Endometrial microvascular endothelial cells (primary cell): Measurements from ENCODE around the gene EHD3. TPM values are rescaled to one million over a fixed set of nuclear protein-coding genes. Genes with fewer than 3 reads are reported as not detected.

Source experiments
- in situ Hi-C: cut with HindIII; loops from 2 replicates; pipeline ENCODE4 v1.10.0; 2017; ENCODE audit warnings: low sequenced_read_pairs, low pct_unique_long_range_greater_than_20kb; ENCODE audit errors: inconsistent ontology term
- total RNA-seq: library from RNA; depleted of rRNA; stranded (reverse); fragments of >200 nt; gene quantifications from one replicate; pipeline ENCODE4 v1.2.3, GENCODE V29; 2015; ENCODE audit errors: inconsistent ontology term

Gene EHD3
- total RNA-seq: 3.1 TPM

DNA sequence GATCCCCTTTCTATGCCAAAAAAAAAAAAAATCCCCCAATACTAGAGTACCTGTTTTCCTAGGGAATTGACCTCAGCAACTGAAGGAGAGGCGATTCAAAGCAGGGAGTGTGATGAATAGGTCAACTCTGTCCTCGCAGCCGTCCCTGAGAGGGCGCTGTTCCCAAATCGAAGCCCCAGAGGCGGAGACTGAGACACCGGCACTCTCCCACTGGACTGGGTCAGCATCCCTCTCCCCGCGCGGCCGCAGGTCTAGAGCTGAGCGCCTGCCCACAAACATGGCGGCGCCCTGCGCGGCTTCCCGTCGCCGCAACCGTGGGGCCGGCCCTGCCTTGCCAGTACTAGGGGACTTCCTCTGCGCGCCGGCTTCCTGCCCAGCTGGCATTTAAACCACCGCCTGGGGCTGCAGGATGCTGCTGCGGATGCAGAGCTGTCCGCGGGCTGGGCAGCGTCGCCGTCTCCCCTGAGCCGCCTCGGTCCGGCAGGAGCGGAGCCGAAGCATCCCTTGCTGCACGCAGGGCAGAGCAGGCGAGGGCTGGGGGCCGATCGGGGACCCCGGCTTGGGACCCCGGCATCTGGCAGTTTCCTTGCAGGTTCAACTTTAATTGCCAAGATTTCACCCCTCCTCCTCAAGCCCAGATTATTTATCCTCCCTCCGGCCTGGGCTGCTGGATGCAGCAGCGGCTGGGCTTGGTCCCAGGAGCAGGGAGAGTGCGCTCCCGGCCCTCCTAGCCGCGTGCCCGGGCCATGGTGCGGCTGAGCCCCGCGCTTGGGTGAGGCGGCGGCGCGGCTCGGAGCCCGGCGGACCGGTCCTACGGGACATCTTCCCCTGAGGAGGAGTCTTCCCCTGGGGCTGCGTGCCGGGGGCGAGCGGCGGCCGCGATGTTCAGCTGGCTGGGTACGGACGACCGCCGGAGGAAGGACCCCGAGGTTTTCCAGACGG, at the start of gene EHD3:
TSS of gene EHD3 (plus strand) at position 412 of the 942 bp plus-strand sequence. CDS start at position 882, 470 bp downstream.
- in situ Hi-C loops: no loop called here

DNA sequence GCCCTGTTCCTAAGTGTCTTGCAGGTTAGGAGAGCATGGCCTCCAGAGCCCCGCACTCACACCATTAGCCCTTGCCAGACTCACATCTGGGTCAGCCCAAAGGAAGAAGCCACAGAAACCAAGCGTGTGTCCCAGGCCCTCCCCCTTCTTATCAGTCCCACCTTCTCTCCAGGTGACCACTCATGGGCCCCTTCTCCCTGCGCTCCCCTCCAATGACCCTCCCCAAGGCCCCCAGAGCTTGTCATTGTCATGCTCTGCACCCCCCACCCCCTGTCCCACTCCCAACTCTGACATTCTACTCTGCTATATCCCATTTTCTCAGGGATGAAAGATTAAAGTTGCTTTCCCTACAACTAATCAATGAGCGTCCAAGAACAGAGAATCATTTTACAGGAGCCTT, 46.8 kb upstream of the EHD3 start:
- in situ Hi-C loops: no loop called here

DNA sequence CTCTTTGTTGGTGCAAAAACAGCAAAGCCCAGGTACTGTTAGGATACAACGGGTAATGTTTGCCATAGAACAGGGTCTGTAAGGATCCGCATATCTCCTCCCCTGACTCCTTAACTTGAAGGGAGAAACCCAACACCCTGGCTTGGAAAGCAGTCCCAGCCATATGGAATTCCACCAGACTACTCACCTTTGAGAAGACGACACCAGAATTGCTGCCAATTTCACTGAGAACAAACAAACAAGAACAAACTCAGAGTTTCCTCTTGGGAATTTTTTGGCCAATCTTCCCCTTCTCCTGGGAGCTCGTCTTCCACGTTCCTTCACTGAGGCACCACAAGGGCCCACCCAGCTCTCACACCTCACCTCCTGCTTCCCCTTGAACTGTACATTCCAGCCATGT, 45.8 kb upstream of the EHD3 start:
- in situ Hi-C loops: no loop called here

DNA sequence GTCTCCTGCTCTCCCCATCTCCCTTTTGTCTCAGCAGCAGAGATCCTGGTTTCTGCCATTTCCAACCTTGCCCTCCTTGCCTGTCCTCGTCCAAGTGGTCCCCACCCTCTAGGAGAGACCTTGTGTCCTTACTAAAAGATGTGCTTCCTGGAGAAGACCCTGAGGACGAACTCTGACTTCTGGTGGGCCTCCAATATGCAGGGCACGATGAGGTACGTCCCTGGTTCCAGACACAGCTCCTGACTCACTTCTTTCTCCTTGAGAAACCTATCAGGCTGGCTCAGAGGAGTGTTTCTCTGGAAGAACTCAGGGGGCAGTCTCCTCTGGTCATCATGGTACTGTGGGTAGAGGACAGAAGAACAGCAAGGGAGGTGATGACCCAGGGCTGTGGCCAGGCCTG, 44.8 kb upstream of the EHD3 start:
- in situ Hi-C loops: no loop called here

DNA sequence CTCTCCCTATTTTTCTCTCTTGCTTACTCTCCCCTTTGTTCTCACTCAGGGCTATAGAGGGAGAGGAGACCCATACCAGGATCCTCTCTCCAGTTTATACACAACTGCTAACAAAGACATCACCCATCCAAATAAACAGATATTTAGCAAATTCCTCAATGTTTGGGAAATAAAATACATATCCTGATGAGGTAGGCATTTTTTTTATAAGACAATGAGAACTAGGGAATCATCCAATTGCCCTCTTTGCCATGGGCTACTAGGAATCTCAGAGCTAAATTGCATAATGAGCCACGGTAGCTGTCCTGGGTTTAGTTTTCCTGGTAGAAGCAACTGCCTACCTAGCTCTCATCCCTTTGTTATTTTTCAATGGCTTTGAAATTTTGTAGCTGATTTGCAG, 43.8 kb upstream of the EHD3 start:
- in situ Hi-C loops: no loop called here

DNA sequence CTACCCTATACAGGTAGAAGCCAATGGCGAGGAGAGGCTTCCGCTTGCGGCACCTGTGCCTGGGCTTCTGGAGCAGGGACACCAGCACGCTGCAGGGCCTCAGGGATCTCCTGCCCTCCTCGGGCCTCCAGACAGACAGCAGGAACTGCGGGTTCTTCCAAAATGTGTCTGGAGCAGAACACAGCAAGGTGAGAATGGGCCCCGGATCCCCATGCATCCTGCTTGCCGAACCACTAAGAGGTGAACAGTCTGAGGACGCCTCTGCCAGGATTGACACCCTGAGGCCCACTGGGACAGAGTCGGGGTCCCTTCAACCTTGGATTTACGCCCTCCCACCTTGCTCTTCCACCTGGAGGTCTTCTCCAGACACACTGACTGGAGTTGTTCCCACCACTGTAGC, 42.0 kb upstream of the EHD3 start:
- in situ Hi-C loops: no loop called here

DNA sequence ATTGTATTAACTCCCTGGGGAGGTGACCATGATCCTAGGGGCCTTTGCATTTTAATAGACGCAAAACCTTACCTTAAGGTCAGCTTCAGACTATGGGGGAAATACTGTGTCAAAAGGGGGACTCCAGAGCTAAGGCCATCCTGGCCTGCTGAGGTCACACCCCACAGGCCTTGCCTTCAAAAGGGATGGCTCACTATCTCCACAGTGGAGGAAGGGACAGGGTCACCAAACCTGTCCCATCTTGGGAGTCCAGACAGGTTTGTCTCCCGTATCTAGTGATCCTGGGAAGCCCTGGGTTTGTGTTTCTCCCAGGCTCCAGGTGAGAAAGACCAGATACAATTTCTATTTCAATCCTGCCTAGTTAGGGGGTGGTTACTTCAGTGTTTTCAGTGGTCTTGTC, 41.6 kb upstream of the EHD3 start:
- in situ Hi-C loops: no loop called here

DNA sequence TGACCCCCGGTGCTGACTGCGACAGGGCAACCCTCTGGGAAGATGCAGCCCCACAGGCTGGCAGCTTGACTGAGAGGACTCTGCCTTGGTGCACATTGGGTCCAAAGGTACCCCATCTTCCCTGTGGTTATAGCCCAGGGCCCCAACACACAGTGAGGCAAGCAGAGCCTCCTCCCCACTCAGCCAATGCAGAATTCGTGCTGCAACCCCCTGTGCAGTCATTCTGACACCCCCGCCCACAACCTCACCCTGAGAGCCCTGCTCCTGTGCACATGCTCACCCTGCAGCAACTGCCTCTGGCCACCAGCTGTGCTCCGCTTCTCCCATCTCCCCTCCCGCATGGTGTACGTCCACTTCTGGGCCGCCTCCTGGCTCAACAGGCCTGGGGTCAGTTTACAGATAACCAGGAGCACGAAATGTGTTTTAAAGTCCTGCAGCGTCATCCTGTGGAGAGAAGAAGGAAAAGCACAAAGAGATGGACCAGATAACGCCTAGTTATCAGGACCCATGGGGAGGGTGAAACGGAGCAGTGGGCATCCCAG, 41.0 kb upstream of the EHD3 start:
- in situ Hi-C loops: no loop called here

DNA sequence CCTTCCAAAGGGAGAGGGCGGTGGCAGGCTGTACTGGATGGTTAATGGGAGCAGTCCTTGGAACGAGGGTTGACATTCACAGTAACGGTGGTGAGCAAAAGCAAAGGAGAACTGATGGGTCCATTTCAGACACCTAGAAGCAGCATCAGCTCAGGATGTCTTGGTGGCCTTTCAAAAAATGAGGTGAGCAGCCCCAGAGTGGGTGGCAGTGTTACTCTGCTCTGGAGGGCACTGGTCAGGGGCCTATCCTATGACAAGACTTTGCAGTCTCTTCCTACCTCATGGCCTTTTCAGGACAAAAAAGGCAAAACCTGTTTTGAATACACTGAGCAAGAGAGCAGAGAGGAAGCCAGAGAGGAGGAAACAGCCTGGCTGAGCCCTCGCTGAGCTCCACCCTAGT, 40.1 kb upstream of the EHD3 start:
- in situ Hi-C loops: no loop called here

DNA sequence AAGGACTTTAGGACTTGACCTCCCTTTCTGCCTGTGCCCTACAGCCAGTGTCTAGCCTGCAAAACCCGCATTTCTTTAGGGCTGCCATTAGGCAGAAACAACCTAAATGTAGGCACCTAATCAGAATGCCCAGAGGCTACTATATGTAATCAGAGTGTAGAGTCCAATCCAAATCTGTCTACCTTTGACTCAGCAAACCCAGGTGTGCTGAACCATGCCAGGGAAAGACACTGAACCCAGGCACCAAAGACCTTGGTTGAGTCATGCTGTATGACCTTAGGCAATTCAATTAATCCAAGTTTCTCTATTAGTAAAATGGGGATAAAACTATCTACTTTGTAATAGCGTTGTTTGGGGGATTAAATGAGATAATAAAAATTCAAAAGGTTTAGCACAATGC, 37.3 kb upstream of the EHD3 start:
- in situ Hi-C loops: no loop called here

DNA sequence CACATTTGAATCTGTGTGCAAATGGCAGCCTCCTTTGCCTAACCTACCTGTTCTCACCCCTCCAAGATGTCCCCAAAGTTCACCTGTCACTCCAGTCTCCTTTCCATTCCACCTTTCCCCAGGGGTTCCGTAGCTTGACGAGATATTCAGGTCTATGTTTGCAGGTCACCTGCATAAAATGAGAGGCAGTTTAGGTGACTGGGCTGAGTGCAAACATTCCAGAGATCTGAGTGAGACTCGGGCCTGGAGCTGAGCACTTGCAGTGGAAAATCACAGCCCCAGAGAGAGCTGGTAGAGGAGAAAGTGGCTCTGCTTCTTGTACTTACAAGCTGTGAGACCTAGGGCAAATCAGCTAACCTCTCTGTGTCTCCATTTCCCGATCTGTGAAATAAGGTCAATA, 36.8 kb upstream of the EHD3 start:
- in situ Hi-C loops: no loop called here

DNA sequence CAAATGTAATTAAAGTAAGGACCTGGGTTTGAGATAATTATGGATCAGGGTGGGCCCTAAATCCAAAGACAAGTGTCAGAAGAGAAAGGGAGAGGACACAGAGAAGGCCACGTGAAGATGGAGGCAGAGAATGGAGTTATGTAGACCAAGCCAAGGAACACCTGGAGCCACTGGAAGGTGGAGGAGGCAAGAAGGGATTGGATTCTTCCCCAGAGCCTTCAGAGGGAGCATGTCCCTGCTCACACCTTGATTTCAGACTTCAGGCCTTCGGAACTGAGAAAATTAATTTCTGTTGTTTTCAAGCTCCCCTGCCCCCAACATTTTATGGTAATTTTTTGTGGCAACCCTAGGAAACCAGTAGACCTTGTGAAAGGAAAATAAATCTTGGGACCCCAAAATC, 36.3 kb upstream of the EHD3 start:
- in situ Hi-C loops: no loop called here

DNA sequence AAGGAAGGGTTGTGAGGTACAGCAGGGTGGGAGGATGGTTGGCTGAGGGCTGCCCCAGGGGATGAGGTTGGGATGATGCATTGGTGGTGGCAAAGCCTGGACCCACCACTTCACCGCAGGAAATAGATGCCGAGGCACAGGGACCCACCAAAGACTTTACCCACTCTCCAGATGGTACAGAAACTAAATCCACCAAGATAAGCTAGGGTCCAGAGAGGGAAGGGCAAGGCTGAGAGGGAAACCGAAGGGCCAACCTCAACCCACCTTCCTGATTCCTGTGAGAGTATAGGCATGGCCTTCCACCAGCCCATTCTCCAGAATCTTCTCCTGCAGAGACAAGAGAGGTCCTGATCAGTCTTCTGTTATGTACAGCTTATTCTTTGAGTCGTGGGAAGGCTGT, 34.7 kb upstream of the EHD3 start:
- in situ Hi-C loops: no loop called here

DNA sequence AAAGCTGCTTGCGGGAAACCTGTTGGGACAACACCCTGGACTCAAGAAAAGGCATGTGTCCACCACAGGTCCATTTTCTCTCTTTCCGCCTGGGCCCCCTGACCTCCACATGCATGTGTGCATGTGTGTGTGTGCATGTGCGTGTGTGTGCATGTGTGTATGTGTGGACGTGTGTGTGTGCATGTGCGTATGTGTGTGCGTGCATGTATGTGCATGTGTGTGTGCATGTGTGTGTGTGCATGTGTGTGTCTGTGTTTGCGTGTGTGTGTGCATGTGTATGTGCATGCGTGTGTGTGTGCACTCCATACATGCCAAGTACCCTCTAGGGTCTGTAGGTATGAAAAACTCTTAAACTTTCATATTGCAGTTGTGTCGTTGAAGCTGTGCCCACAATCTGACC, 33.0 kb upstream of the EHD3 start:
- in situ Hi-C loops: no loop called here

DNA sequence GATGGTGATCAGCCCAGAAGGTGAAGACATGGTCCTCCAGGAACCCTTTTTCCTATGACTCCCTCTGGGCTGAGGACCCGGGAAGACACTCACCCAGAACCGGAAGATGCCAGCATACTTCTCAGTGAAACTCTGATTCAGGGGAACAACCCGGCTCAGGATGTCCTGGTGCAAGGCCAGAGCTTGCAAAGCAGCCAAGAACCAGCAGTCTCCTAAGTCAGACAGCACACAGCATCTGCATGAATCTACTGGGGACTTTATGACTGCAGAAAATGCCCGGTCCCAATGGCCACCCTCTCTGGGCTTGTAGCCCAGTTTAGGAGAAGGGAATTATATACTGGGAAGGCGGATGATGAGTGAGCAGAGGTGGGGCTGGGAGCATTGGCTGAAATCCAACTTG, 31.9 kb upstream of the EHD3 start:
- in situ Hi-C loops: no loop called here

DNA sequence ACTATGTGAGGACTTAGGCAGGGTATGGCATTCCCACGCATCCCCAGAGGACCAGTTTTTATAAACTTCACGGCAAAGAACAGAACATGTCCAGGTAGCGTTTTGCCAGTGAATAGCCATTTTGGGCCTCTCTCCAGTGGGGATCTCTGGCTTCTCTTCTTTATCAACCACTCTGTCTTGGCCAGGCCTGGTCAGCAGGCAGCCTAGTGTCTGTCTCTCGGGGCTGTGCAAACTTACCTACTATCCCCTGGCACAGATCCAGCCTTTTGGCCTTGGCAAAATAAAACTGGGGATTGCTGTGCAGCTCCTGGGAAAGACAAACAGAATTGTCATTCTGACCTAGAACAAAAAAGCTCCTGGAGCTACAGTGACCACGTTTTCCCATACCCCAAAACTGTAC, 31.1 kb upstream of the EHD3 start:
- in situ Hi-C loops: no loop called here

DNA sequence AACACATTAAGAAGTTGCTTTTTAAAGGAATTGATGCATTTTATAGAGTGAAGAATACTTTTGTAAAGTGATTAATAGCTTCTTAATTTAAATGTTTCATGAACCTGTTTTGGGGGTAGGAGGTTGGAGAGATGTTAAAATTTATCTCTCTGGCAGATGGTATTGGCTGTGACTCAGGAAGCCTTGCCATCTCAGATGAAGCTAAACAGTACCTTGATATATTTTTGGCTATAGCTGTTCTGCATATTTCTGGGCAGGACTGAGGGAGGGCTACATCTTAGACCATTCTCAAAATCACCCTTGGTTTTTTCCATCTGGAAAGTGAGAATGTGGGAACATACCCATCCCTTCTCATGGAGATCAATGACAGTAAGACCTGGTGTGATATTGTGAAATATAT, 30.0 kb upstream of the EHD3 start:
- in situ Hi-C loops: no loop called here

DNA sequence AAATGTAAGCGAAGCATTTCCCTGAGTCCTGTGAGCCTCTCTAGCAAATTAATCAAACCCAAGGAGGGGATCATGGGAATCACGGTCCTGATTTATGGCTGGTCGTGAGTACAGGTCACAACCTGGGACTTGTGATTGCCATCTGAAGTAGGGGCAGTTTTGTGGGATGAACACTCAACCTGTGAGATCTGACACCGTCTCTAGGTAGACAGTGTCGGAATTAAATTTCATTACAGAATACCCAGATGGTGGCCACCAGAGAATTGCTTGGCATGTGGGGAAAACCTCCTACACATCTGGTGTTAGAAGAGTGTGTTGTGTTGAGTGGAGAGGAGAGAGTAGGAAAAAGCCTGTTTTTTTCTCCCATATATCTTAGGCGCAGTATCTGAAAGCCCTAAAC, 29.2 kb upstream of the EHD3 start:
- in situ Hi-C loops: no loop called here

DNA sequence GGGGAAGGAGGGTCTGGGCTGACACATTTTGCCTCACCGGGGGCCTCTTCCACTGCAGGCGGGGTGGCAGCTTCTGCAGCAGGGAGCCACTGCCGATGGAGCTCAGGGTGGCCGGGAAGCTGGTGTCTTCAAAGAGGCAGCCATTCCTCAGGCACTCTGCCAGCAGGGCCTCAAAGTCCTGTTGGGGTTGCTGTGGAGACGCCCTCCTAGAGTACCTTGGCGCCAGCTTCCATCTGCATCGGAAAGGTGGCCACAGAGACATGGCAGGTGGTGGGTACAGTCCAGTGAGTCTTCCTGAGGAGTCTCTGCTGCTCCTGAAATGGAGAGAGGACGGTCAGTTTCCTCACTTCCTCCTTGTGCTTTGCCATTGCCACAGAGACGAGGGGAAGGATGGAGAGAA, 28.8 kb upstream of the EHD3 start:
- in situ Hi-C loops: no loop called here

DNA sequence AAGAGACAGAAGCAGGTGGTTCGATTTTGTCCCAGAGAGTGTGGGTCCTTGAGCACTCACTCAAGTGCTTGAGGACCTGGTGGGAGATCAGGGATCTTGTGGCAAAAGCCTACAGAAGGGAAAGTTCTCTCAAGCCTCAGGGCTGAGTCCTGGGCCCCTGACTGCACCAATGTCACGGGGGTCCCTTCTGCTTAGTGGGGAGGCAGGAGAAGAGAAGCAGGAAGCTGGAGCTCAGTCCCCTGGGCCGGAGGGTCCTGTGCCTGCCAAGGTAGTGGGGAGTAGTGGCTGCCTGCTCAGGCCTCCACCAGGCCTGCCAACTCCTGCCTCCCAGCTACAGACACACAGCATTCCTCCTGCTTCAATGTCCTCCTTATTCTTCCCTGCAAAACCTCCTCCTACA, 28.3 kb upstream of the EHD3 start:
- in situ Hi-C loops: no loop called here

DNA sequence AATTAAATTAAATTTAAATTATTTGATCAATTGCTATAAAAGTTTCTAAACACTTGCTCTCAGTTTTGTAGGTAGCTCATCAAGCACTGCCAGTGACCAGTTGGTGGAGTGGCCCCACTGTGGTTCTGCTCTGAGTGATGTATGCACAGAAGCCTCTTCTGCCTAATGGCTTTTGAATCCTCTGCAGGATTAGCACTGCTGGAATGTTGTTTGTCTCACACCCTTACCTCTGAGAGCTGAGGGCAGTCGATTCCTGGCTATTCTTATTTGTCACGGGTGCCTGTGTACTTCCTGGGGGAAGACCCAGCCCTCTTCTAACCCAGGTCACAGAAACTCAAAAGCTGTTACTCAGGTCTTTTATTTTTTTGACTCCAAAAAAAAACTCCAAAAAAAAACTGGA, 26.2 kb upstream of the EHD3 start:
- in situ Hi-C loops: no loop called here
